Activated CD4-positive, alpha-beta T cell treated with anti-CD3 and anti-CD28 coated beads, Interleukin-2, amount 50 U/mL, for 16 hours (primary cell): Measurements from ENCODE around the gene ATG7.
"Not testable (repeated sequence)": the region's sequence is repeated elsewhere in the genome, so short reads cannot be mapped to it uniquely, and the experiment has no call there.

ENCODE experiments used
- DNase-seq: peaks from one replicate; pipeline ENCODE4 v3.0.0-alpha.2; 2020

Gene ATG7

DNA sequence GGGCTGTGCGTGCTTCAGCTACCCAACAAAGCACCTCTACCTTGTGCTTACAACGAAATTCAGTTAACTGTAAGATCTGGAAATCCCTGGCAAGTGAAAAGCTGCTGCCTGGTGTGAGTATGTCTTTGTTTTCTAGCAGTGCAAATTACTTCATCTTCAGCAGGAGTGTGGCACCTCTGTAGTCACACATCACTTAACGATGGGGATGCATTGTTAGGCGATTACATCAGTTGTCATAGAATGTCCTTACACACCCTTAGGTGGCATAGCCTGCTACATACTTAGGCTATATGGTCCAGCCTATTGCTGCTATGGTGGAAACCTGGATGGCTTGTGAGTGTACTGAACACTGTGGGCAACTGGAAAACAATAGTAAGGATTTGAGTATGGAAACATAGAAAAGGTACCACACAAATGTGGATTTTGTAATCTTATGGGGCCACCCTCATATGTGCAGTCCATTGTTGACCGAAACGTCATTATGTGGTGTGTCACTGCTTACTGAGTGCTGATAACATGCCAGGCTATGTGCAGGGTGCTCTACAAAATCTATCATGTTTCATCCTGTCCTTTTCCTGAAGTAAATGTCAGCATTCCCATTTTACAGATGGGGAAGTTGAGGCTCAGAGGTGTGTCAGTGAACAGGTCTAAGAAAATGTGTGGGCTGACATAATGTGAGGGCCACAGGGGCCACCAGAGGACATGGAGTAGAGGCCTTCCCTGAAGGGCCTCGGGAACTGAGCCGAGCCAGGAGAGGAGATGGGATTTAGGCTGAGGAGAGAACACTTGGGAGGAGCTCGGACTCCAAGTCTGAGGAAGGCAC, 198.0 kb downstream of the ATG7 start:
- no peak for DNase-seq

- no peak for DNase-seq
These were observed 203.1 kb downstream of the ATG7 start for GRCh38 chr3:11475324-11475723.

GRCh38 chr3:11476735-11477144, 204.5 kb downstream of the ATG7 start:
- no peak for DNase-seq

GRCh38 chr3:11477407-11477911, 205.3 kb downstream of the ATG7 start:
- no peak for DNase-seq

DNA sequence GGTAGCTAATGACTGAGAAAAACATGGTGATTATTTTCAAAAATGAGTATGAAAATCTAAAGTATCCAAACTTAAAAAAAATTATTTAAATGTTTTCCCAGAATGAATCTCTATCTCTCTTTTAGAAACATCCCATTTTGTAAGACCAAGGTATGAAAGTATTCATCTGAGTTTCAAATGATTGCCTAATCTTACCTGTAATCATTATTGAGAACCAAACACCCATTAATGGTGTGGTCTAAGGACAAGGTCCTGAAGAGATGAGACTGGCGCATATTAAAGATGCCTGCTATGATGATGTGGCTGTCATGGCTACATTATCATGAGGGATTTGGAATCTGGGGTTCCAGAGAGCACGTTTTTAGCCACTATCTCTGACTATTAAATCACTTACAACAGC, 206.0 kb downstream of the ATG7 start:
- DNase-seq = no peak

GRCh38 chr3:11479221-11479620, 207.0 kb downstream of the ATG7 start:
- DNase-seq = no peak

DNA sequence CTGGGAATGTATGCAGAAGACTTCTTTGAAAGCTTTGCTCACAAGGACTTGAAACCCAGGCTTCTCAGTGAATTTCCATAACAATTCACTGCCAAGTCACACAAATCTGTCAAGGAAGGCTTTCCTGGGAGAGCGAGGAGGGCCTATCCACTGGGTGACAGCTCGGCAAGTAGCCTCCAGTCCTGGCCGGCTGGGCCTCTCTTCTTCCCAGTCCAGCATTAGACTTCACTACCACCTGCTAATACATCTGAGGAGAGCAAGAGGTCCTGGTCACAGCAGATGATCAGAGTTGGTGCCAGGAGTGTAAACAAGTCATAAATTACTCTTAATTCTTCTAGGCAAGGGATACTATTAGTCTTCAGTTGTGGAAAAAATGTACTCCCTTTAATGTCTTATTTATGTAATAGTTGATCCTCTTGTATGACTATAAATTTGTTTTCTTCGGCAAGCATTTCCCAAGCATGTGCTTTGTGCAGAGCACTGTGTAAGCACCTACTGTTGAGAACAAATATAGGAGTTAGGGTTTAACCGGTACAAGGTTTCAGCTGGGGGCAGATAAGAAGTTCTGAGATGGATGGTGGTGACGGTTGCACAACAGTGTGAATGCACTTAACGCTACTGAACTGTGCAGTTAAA, 208.6 kb downstream of the ATG7 start:
- no peak for DNase-seq

GRCh38 chr3:11481556-11481955, 209.4 kb downstream of the ATG7 start:
- no peak for DNase-seq

DNA sequence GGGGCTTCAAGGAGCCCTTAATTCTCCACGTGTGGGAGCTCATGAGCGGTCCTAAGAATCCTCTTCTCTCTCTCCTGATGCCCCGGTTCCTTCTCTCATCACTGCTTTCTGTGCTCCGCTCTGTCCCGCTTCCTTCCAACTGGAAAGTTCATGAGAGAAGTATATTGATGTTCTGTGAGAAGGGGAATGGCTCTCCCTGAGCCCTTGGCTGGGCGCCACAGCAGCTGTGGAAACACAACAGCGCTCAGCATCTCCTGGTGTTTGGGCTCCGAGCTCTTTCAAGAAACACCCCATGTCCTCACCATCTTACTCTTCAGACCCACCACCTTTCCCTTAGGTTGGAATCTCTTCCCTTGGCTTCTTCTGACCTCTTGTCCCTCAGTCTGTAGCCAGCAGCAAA, 209.8 kb downstream of the ATG7 start:
- DNase-seq = no peak

GRCh38 chr3:11488356-11488755, 216.2 kb downstream of the ATG7 start:
- not testable (repeated sequence) for DNase-seq

GRCh38 chr3:11494131-11494916, 222.1 kb downstream of the ATG7 start:
- DNase-seq = no peak

GRCh38 chr3:11495948-11496557, 223.9 kb downstream of the ATG7 start:
- no peak for DNase-seq

DNA sequence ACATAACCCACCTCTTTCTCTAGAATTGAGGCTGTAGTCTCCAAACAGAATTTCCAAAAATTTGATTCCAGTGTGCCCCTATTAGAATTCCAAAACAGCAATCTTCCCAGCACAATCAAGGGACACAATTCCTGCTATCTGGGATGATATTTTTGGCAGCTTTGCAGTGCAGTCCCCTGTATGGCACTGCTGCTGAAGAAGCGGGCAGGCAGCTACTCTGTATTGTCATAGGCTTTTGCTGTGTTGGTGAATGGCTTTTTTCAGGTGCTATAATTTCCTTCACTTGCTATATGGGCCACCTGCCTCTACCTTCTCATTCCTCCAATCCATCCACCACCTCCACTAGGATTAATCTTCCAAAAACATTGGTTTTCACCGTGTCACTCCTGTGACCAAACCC, 226.0 kb downstream of the ATG7 start:
- no peak for DNase-seq

DNA sequence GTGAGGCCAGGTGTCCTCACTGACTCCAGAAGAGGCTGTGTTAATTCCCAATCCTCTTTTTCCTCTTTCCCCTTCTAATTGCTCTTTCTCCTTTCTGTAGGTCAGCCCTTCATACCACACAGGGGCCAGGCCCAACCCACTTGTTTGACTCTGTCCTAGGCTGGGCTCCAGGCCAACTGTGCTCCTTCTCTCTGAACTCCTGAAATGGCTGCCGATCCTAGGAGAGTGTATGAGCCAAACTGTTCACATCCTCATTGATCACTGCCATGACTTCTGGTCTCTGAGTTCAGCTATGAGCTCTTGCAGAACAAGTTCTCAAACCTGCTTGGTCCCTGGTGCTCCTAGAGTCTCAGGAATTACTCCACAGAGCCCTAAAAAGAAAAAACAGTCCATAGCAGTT, 226.4 kb downstream of the ATG7 start:
- DNase-seq = no peak

- no peak for DNase-seq
These were observed 226.9 kb downstream of the ATG7 start for GRCh38 chr3:11499144-11499543.

DNA sequence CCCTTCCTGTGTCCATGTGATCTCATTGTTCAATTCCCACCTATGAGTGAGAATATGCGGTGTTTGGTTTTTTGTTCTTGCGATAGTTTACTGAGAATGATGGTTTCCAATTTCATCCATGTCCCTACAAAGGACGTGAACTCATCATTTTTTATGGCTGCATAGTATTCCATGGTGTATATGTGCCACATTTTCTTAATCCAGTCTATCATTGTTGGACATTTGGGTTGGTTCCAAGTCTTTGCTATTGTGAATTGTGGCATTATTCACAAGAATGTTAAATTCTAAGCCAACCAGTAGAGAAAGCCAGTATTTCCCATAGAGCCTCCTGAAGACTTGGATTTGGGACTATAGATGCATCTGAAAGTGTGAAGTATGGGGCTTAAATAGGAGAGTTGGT, 230.2 kb downstream of the ATG7 start:
- not testable (repeated sequence) for DNase-seq

- DNase-seq = no peak
These were observed 235.5 kb downstream of the ATG7 start for GRCh38 chr3:11507719-11508118.

- no peak for DNase-seq
These were observed 236.4 kb downstream of the ATG7 start for GRCh38 chr3:11508346-11509172.

GRCh38 chr3:11509173-11510000, 237.2 kb downstream of the ATG7 start:
- DNase-seq = no peak

DNA sequence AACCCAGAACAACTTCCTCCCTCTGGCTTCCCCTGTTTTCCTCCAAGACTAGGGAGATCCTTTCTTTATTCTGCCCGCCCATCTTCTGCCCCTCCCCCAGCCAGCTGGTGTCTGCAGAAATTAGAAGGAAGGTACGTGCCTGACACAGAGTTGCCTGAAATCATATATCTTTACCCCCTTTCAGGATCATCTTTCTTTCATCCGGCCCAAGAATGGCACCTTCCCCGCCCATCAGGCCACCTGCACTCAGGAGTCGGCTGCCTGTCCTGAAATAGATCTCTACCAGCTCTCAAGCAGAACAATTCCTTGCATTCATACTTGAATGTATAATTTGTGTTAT, 237.8 kb downstream of the ATG7 start:
- no peak for DNase-seq

- no peak for DNase-seq
These were observed 238.2 kb downstream of the ATG7 start for GRCh38 chr3:11510356-11510755.
